OCI-LY1 (cell line): ENCODE measurements around the gene PI4KB.

Experiments used
- H2AFZ ChIP-seq: fragments of 200-600 bp; sonication (generic), shearing (Covaris generic); 2 replicates; pipeline ENCODE4 v1.6.0; 2014; ENCODE audit warnings: antibody characterized with exemption, mild to moderate bottlenecking, low read length
- H3F3A ChIP-seq: fragments of 200-600 bp; sonication (generic), shearing (Covaris generic); 2 replicates; pipeline ENCODE4 v1.6.0; 2014; ENCODE audit warnings: mild to moderate bottlenecking, antibody characterized with exemption, low read length, moderate library complexity; ENCODE audit not compliant: insufficient read depth
- H3K27ac ChIP-seq: fragments of 200-600 bp; sonication (generic); 2 replicates; pipeline ENCODE4 v1.5.1; 2014; ENCODE audit warnings: low read length, mixed run types, mild to moderate bottlenecking, low read depth; ENCODE audit not compliant: poor library complexity, severe bottlenecking
- H3K27me3 ChIP-seq: fragments of 200-600 bp; sonication (generic); 2 replicates; pipeline ENCODE4 v1.6.0; 2014; ENCODE audit warnings: antibody characterized with exemption, mild to moderate bottlenecking, low read length, moderate library complexity; ENCODE audit not compliant: insufficient read depth
- H3K36me3 ChIP-seq: fragments of 200-600 bp; sonication (generic); 2 replicates; pipeline ENCODE4 v1.6.1; 2014; ENCODE audit warnings: mild to moderate bottlenecking, antibody characterized with exemption, low read length, moderate library complexity, mixed read lengths; ENCODE audit not compliant: insufficient read depth
- H3K4me1 ChIP-seq: fragments of 200-600 bp; sonication (generic); 2 replicates; pipeline ENCODE4 v1.5.1; 2014; ENCODE audit warnings: mild to moderate bottlenecking, low read length, moderate library complexity; ENCODE audit not compliant: insufficient read depth, severe bottlenecking
- H3K4me2 ChIP-seq: fragments of 200-600 bp; sonication (generic), shearing (Covaris generic); 2 replicates; pipeline ENCODE4 v1.6.1; 2014; ENCODE audit warnings: low read length
- H3K4me3 ChIP-seq: fragments of 200-600 bp; sonication (generic); 2 replicates; pipeline ENCODE4 v1.5.1; 2014; ENCODE audit warnings: low read length, low read depth, mild to moderate bottlenecking, mixed read lengths; ENCODE audit not compliant: poor library complexity, severe bottlenecking
- H3K79me2 ChIP-seq: fragments of 200-600 bp; shearing (Covaris generic); 2 replicates; pipeline ENCODE4 v1.6.1; 2016; ENCODE audit warnings: mixed run types, low read length, mixed read lengths; ENCODE audit not compliant: insufficient read depth
- H3K9ac ChIP-seq: fragments of 200-600 bp; sonication (generic), shearing (Covaris generic); 2 replicates; pipeline ENCODE4 v1.6.1; 2014; ENCODE audit warnings: mild to moderate bottlenecking, low read length, mixed read lengths
- H3K9me2 ChIP-seq: fragments of 200-600 bp; sonication (generic), shearing (Covaris generic); 2 replicates; pipeline ENCODE4 v1.6.1; 2014; ENCODE audit warnings: low read depth, mild to moderate bottlenecking, low read length, mixed read lengths
- H3K9me3 ChIP-seq: fragments of 200-600 bp; shearing (Covaris generic); 2 replicates; pipeline ENCODE4 v1.6.1; 2014; ENCODE audit warnings: low read length, mixed read lengths
- H4K20me1 ChIP-seq: fragments of 200-600 bp; sonication (generic), shearing (Covaris generic); 2 replicates; pipeline ENCODE4 v1.6.0; 2016; ENCODE audit warnings: mild to moderate bottlenecking, low read length; ENCODE audit not compliant: insufficient read depth
- CTCF ChIP-seq: fragments of 200-600 bp; sonication (generic), shearing (Covaris generic); IDR thresholded peaks from 2 replicates; pipeline ENCODE4 v1.5.1; 2017; ENCODE audit warnings: mild to moderate bottlenecking, antibody characterized with exemption, low read length, moderate library complexity, mixed read lengths
- EZH2 ChIP-seq: fragments of 200-600 bp; sonication (generic), shearing (Covaris generic); IDR thresholded peaks from 2 replicates; pipeline ENCODE4 v1.8.0; 2017; ENCODE audit warnings: borderline replicate concordance, mixed run types, mild to moderate bottlenecking, antibody characterized with exemption, low read length, moderate library complexity, mixed read lengths

PI4KB gene

GRCh38 chr1:151342021-151342420 lies 14.8 kb upstream of the PI4KB start:
- no peak overlapping the region for H3K4me3 ChIP-seq
- H3K9me2 ChIP-seq: no peaks in the 10 kb centered on the region
- peaks cover 50% of the 10 kb centered on the region for H3K36me3 ChIP-seq
- H3K9ac ChIP-seq: no peak overlapping the region
- no peaks in the 10 kb centered on the region for H4K20me1 ChIP-seq
- no peaks in the 10 kb centered on the region for H3K9me3 ChIP-seq
- H3K4me1 ChIP-seq: peaks cover 23% of the 10 kb centered on the region
- peak overlapping the region; percentile 60 for H3K27ac ChIP-seq
- H3F3A ChIP-seq: peaks cover 7% of the 10 kb centered on the region; the same call in 1 of the 2 replicates
- H3K27me3 ChIP-seq: no peaks in the 10 kb centered on the region
- TF ChIP-seq EZH2 (no peak), CTCF (no peak)
- no peak overlapping the region for H3K4me2 ChIP-seq
- no peak overlapping the region for H2AFZ ChIP-seq
- H3K79me2 ChIP-seq: no peaks in the 10 kb centered on the region

- TF ChIP-seq EZH2 (no peak), CTCF (peak; percentile 78)
- H3K27ac ChIP-seq: peak overlapping the region; percentile 60
- no peak overlapping the region for H3K4me2 ChIP-seq
- no peaks in the 10 kb centered on the region for H4K20me1 ChIP-seq
- H3F3A ChIP-seq: peaks cover 7% of the 10 kb centered on the region; the same call in 1 of the 2 replicates
- no peak overlapping the region for H3K4me3 ChIP-seq
- no peaks in the 10 kb centered on the region for H3K27me3 ChIP-seq
- no peaks in the 10 kb centered on the region for H3K79me2 ChIP-seq
- H3K9me3 ChIP-seq: no peaks in the 10 kb centered on the region
- H3K36me3 ChIP-seq: peaks cover 48% of the 10 kb centered on the region
- no peaks in the 10 kb centered on the region for H3K9me2 ChIP-seq
- no peak overlapping the region for H2AFZ ChIP-seq
- no peak overlapping the region for H3K9ac ChIP-seq
- peaks cover 20% of the 10 kb centered on the region for H3K4me1 ChIP-seq
Measured at GRCh38 chr1:151340870-151341754, 13.9 kb upstream of the PI4KB start.

- no peak overlapping the region for H3K9ac ChIP-seq
- H3F3A ChIP-seq: peaks cover 4% of the 10 kb centered on the region; the same call in 1 of the 2 replicates
- H3K9me2 ChIP-seq: no peaks in the 10 kb centered on the region
- H3K4me3 ChIP-seq: no peak overlapping the region
- H3K27me3 ChIP-seq: no peaks in the 10 kb centered on the region
- no peak overlapping the region for H3K27ac ChIP-seq
- H4K20me1 ChIP-seq: no peaks in the 10 kb centered on the region
- H3K4me1 ChIP-seq: peaks cover 7% of the 10 kb centered on the region
- H3K79me2 ChIP-seq: no peaks in the 10 kb centered on the region
- H3K4me2 ChIP-seq: no peak overlapping the region
- H2AFZ ChIP-seq: no peak overlapping the region
- H3K9me3 ChIP-seq: no peaks in the 10 kb centered on the region
- peaks cover 4% of the 10 kb centered on the region; the same call in 1 of the 2 replicates for H3K36me3 ChIP-seq
- TF ChIP-seq EZH2: no peak
- no peak for TF ChIP-seq CTCF
Measured at GRCh38 chr1:151336556-151336955, 9.3 kb upstream of the PI4KB start.
